Measurements from ENCODE around the gene ENTPD2. TPM values are rescaled to one million over a fixed set of nuclear protein-coding genes. Genes with fewer than 3 reads are reported as not detected.

ENTPD2 gene
- total RNA-seq, 4 donors from 2014 or later = 0.22 to 0.49 TPM; not detected in 2

DNA sequence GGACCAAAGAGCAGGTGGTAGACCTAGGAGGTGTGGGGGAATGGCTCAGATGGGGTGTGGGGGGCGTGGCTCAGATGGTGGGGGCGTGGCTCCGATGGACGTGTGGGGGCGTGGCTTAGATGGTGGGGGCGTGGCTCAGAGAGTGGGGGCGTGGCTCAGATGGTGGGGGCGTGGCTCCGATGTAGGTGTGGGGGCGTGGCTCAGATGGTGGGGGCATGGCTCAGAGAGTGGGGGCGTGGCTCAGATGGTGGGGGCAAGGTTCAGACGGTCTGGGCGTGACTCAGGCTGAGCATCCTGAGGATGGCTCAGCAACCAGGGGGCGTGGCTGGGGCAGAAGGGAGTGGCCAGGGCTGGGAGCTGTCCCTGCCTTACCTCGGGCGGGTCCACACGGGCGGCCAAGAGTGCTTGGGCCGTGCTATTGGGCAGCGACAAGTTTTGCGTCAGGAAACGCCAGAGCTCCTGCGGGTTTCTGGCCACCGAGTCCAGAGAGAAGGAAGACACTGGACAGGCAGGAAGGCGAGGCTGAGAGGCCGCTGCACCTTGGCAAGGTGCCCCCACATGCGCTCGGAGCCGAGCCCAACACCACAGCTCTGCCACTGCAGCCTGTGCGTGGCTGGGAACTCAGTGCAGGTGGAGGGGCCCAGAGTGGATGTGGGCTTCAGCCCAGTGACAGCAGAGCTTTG is 31.7 kb downstream of the ENTPD2 start:
- Histone ChIP-seq H3K36me3 (peaks cover 7 to 16% of the 10 kb centered on the region in 2 donors), H3K27ac (no peak overlapping the region), H3K4me3 (replicated peaks in 1 of 3) (no peak overlapping the region), H3K9me3 (no peaks in the 10 kb centered on the region), H3K27me3 (no peaks in the 10 kb centered on the region), H3K4me1 (peaks cover 13 to 20% of the 10 kb centered on the region in 2 donors)
- no peak for TF ChIP-seq POLR2A (IDR thresholded peaks at IDR 0.05)
- TF ChIP-seq, protein P1, sequence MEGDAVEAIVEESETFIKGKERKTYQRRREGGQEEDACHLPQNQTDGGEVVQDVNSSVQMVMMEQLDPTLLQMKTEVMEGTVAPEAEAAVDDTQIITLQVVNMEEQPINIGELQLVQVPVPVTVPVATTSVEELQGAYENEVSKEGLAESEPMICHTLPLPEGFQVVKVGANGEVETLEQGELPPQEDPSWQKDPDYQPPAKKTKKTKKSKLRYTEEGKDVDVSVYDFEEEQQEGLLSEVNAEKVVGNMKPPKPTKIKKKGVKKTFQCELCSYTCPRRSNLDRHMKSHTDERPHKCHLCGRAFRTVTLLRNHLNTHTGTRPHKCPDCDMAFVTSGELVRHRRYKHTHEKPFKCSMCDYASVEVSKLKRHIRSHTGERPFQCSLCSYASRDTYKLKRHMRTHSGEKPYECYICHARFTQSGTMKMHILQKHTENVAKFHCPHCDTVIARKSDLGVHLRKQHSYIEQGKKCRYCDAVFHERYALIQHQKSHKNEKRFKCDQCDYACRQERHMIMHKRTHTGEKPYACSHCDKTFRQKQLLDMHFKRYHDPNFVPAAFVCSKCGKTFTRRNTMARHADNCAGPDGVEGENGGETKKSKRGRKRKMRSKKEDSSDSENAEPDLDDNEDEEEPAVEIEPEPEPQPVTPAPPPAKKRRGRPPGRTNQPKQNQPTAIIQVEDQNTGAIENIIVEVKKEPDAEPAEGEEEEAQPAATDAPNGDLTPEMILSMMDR (IDR thresholded peaks at IDR 0.05) = no peak
- intact Hi-C loops (cut with DNase I) = no loop called here
- DNase-seq = peak in 1 of 2 donors; percentile 38
- WGBS, 2 donors = 82 to 83% methylated on average over 5 to 13 of the region's 30 CpGs

DNA sequence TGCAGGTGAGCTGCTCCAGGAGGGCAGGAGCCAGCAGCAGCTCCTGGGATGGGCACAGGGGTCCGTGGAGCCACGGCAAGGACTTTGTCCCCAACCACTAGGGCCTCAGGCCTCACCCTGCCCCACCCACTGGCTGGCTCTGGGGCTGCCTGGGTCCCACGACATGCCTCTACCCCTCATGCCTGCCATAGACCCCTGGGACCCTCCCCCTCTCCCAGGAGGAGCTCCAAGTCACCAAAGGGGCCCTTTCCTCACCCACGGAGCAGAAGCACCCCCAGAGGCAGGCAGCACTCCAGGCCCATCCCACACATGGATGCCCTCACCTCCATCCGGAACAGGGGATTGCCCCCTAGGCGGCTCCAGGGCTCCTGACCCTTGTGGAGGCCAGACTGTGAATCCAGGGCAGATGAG is 32.3 kb downstream of the ENTPD2 start:
- no peak for DNase-seq
- Histone ChIP-seq H3K4me3 (replicated peaks in 1 of 3) (no peak overlapping the region), H3K9me3 (no peaks in the 10 kb centered on the region), H3K4me1 (peaks cover 8 to 14% of the 10 kb centered on the region in 2 donors), H3K27me3 (no peaks in the 10 kb centered on the region), H3K27ac (no peak overlapping the region), H3K36me3 (peaks cover 13 to 16% of the 10 kb centered on the region in 2 donors)
- intact Hi-C loops (cut with DNase I) = no loop called here
- TF ChIP-seq POLR2A (IDR thresholded peaks at IDR 0.05) = no peak
- TF ChIP-seq, protein P1 (IDR thresholded peaks at IDR 0.05) = no peak
- WGBS, 2 donors = 94% methylated on average over 3 to 4 of the region's 6 CpGs

DNA sequence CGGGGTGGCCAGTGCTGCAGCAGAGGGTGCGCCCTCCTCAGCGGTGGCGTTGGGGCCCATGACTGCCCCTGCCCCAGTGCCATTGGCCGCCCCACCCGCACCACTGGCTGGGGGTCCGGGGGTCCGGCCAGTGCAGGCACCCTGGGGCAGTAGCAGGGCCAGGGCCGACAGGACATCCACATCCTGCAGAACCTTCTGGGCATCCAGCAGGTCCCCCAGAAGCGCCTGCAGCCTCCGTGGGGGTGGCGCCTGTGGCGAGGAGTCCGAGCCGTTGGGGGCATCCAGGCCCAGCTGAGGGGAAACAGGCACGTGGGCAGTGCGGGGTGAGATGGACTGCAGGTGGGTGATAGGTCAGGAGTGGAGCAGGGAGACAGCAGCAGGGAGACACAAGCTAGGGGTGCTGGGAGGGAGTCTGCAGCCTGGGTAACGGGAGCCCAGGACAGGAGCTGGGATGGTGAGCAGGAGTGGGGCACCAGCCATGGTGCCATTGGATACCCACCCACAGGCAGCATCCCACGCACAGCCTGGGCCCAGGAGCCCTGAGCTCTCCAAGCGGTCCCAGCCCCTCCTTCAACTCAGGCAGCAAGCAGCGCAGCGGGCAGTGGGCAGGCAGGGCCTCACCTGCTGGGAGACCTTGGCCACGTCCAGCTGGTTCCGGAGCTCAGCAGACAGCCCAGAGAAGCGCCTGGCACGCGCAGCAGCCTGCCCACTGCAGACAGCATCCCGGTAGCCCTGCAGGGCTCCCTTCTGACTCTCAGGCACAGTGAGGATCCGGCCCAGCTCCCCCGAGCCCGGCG is 32.9 kb downstream of the ENTPD2 start:
- peaks cover 19 to 21% of the 10 kb centered on the region in 2 donors for H3K36me3 ChIP-seq

DNA sequence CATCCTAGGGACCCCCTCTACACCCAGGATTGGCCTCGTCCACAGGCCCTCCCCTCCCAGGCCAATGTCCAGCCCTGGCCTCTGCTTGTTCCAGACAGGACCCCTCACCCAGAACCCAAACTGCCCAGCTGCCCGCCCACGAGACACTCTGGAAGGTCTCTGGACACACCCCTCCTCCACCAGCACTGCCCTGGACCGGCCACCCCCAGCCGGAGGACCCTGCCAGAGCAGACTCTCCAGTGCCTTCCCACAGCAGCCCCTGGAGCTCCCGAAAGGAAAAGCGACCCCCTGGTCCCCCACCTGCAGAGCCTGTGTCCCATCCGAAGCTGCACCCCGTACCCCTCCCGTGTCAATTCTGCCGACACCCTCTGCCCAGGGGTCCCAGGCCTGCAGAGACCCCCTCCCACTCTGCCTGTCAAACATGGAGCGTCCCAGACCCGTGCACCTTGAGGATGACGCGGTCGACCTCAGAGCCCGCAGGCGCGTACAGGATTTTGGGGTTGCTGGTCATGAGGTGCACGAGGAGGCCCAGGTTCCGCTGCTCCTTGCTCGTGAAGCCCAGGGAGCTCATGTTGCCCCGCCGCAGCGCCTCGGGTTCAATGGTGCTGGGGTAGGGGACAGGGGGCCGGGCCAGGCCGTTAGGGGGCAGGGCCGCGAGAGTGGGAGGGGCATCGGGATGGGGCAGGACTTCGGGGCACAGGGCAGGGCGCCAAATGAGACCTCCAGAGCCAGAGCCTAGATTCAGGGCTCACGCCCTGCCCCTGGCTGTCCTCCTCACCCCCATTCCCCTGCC is 33.8 kb downstream of the ENTPD2 start:
- no peaks in the 10 kb centered on the region for H3K4me1 ChIP-seq
- 94 to 95% methylated on average over 9 to 17 of the region's 34 CpGs for WGBS, 2 donors
- H3K27ac ChIP-seq = no peak overlapping the region
- H3K9me3 ChIP-seq = no peaks in the 10 kb centered on the region
- TF ChIP-seq, protein P1 (IDR thresholded peaks at IDR 0.05) = no peak
- no peak for TF ChIP-seq POLR2A (IDR thresholded peaks at IDR 0.05)
- H3K4me3 ChIP-seq (replicated peaks in 1 of 3) = no peak overlapping the region
- intact Hi-C loops (cut with DNase I) = no loop called here
- no peaks in the 10 kb centered on the region for H3K27me3 ChIP-seq
- H3K36me3 ChIP-seq = peaks cover 26% of the 10 kb centered on the region in 2 donors
- no peak for DNase-seq

More for the DNA sequence above, 32.9 kb downstream of the ENTPD2 start:
- DNase-seq = no peak
- no peak overlapping the region for H3K4me3 ChIP-seq (replicated peaks in 1 of 3)
- no peaks in the 10 kb centered on the region for H3K27me3 ChIP-seq
- H3K9me3 ChIP-seq = no peaks in the 10 kb centered on the region
- TF ChIP-seq, protein P1 (IDR thresholded peaks at IDR 0.05) = no peak
- 97 to 98% methylated on average over 18 to 27 of the region's 32 CpGs for WGBS, 2 donors
- intact Hi-C loops (cut with DNase I) = no loop called here
- peaks cover 3 to 8% of the 10 kb centered on the region in 2 donors for H3K4me1 ChIP-seq
- no peak overlapping the region for H3K27ac ChIP-seq
